GM06990 (cell line): ENCODE results near the gene CHPF2.

ENCODE experiments used
- DNase-seq: peaks from one replicate; pipeline ENCODE4 v3.0.0-alpha.2; 2011; ENCODE audit not compliant: insufficient read length; ENCODE audit errors: extremely low read depth
- H3K27me3 ChIP-seq: replicated peaks from 2 replicates; pipeline ENCODE4 v1.6.0; 2011; ENCODE audit warnings: low read length; ENCODE audit not compliant: control insufficient read depth, insufficient read depth
- H3K36me3 ChIP-seq: 2 replicates; pipeline ENCODE4 v1.5.1; 2011; ENCODE audit warnings: low read length; ENCODE audit not compliant: control insufficient read depth, insufficient read depth
- H3K4me3 ChIP-seq: replicated peaks from 2 replicates; pipeline ENCODE4 v1.5.1; 2011; ENCODE audit warnings: low read depth, mild to moderate bottlenecking, control low read depth, low read length
- TF ChIP-seq, protein P1 (sequence below): IDR thresholded peaks from 2 replicates; pipeline ENCODE4 v1.5.1; 2011; ENCODE audit warnings: low read length, control low read depth, mild to moderate bottlenecking, inconsistent platforms; ENCODE audit not compliant: insufficient read depth, poor library complexity, severe bottlenecking

CHPF2 gene

DNA sequence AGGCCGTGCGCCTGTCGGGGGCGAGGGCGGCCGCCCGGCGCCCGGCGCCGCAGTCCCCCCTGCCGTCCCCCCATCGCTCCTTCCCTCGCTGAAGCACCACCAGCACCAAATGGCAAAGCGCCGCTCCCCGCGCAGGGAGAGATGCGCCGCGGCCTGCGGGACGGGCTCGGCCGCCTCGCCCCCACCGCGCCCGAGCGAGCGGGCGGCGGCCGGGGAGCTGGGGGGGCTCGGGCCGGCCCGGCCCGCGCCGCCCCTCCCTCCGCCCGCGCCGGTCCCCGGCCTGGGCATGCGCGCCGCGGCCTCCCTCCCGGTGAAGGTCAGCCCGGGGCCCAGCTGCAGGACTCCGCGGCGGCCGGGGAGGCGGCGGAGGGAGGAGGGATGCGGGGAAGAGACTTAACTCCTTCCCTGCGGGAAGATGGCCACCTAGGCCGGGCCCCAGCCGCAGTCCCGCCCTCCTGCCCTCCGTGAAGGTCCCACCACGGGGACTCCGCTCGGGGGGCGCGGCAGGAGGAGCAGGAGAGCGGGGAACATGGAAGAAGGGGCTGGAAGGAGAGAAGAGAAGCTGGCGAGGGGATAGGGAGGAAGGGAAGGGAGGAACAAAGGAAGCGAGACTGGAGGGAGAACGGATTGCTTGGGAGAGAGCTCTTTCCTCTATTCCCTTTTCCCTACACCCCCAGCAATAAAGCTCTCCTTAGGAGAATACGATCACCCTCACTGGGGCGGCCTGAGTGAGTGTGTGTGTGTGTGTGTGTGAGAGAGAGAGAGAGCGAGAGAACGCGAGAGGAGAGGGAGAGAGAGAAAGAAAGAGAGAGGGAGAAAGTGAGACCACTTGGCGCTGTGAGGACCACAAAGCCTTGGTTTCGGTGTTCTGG is 19.6 kb downstream of the CHPF2 start:
- Histone ChIP-seq H3K36me3 (no peaks in the 10 kb centered on the region), H3K27me3 (peaks cover 7% of the 10 kb centered on the region), H3K4me3 (no peak overlapping the region; the same call in 1 of the 2 replicates)
- TF ChIP-seq, protein P1, sequence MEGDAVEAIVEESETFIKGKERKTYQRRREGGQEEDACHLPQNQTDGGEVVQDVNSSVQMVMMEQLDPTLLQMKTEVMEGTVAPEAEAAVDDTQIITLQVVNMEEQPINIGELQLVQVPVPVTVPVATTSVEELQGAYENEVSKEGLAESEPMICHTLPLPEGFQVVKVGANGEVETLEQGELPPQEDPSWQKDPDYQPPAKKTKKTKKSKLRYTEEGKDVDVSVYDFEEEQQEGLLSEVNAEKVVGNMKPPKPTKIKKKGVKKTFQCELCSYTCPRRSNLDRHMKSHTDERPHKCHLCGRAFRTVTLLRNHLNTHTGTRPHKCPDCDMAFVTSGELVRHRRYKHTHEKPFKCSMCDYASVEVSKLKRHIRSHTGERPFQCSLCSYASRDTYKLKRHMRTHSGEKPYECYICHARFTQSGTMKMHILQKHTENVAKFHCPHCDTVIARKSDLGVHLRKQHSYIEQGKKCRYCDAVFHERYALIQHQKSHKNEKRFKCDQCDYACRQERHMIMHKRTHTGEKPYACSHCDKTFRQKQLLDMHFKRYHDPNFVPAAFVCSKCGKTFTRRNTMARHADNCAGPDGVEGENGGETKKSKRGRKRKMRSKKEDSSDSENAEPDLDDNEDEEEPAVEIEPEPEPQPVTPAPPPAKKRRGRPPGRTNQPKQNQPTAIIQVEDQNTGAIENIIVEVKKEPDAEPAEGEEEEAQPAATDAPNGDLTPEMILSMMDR = no peak
- no peak for DNase-seq

DNA sequence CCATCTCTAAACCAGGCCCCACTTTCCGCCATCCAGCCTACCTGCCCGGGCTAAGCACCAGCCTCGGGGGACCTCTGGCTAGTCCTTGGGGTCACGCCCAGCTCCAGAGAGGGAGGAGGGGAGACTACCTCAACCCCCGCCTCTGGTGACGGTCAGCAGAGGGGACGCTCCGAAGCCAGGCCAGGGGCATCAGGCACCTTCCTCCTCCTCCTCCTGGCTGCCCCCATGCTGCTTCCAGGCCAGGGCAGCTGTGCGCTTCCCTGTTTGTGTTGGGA is 20.2 kb downstream of the CHPF2 start:
- H3K36me3 ChIP-seq = no peaks in the 10 kb centered on the region
- H3K4me3 ChIP-seq = no peak overlapping the region
- DNase-seq = no peak
- H3K27me3 ChIP-seq = peaks cover 7% of the 10 kb centered on the region
- TF ChIP-seq, protein P1 = no peak

DNA sequence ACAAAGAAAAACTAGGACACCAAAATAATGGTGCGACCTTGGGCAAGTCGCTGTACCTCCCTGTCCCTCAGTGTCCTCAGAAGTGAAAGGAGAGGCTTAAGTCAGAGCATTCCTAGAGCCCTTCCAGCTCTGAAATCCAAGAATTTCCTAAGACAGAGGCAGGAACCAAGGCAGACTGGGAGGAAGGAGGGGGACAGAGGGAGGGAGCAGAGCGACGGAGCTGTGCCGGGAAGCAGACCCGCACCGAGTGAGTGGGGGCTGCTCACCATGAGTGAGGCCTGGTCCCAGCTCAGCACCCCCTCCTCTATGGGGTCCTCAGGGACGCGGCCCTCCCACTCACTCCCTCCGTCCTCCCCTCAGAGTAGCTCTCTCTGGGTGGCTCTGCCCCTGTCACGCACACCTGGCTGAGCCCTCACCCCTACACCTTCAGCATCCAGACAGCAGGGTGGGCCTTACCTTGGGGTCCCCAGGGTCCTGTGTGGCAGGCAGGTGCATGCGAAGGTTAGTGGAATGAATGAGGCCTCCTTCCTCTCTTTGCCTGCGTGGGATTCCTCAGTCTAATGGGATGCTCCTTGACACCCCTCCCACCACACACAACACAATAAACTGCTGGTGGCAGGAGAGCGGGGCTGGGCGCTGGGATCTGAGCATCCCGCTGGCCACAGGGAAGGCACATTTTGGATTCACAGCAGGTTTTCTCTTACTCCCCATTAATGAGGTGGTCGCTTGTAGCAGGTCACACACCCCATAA is 20.9 kb downstream of the CHPF2 start:
- H3K36me3 ChIP-seq = no peaks in the 10 kb centered on the region
- TF ChIP-seq, protein P1 = no peak
- no peak overlapping the region for H3K4me3 ChIP-seq
- DNase-seq = no peak
- peaks cover 7% of the 10 kb centered on the region for H3K27me3 ChIP-seq

DNA sequence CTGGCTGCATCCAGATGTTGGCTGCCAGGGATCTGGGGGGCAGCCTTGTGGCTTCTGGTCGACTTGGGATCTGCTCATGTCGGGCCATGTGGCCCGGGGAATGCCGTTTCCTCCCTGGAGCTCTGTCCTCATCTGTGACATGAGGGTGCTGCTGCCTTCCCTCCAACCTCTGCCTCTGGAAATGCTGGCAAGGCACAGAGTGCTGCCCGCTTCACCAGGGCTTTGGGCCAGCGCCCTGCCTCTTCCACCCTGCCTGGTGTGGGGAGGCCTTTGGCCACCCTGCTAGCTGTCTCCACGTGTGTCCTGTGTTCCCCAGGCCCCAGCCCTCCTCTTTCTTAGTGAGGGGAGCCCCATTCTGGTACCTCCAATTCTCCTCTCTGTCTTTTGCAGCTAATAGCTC is 22.0 kb downstream of the CHPF2 start:
- Histone ChIP-seq H3K27me3 (peaks cover 5% of the 10 kb centered on the region), H3K36me3 (no peaks in the 10 kb centered on the region)
- TF ChIP-seq, protein P1 = no peak

DNA sequence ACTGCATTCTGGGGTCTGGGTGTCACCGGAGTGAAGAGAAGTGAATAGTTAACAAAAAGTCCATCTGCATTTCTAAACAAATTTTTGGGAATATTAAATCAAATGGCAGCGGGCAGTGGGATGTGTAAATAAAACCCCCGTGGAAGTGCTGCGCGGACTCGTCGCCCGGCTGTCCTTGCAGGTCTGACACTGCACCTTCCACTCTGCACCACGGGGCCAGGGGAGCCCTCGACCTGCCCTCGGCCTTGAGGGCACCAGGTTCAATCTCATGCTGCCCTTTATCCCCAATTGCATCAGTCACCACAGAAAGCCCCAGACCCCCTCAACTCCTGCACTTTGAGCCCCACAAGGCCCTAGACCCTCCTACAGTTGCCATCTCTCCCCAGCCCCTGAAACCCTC is 22.6 kb downstream of the CHPF2 start:
- Histone ChIP-seq H3K27me3 (peaks cover 5% of the 10 kb centered on the region), H3K4me3 (no peak overlapping the region), H3K36me3 (no peaks in the 10 kb centered on the region)
- TF ChIP-seq, protein P1 = no peak
- no peak for DNase-seq

More for the DNA sequence above, 22.0 kb downstream of the CHPF2 start:
- DNase-seq = no peak
- no peak overlapping the region for H3K4me3 ChIP-seq
